ENCODE measurements around the gene ANKRD23. TPM values are rescaled to one million over a fixed set of nuclear protein-coding genes. Genes with fewer than 3 reads are reported as not detected.
A peak's percentile ranks its signal among the peaks of the same experiment; 100 is the strongest.

Gene ANKRD23
- total RNA-seq, 4 donors from 2014 or later: 7.4 to 14.0 (median 8.9) TPM

DNA sequence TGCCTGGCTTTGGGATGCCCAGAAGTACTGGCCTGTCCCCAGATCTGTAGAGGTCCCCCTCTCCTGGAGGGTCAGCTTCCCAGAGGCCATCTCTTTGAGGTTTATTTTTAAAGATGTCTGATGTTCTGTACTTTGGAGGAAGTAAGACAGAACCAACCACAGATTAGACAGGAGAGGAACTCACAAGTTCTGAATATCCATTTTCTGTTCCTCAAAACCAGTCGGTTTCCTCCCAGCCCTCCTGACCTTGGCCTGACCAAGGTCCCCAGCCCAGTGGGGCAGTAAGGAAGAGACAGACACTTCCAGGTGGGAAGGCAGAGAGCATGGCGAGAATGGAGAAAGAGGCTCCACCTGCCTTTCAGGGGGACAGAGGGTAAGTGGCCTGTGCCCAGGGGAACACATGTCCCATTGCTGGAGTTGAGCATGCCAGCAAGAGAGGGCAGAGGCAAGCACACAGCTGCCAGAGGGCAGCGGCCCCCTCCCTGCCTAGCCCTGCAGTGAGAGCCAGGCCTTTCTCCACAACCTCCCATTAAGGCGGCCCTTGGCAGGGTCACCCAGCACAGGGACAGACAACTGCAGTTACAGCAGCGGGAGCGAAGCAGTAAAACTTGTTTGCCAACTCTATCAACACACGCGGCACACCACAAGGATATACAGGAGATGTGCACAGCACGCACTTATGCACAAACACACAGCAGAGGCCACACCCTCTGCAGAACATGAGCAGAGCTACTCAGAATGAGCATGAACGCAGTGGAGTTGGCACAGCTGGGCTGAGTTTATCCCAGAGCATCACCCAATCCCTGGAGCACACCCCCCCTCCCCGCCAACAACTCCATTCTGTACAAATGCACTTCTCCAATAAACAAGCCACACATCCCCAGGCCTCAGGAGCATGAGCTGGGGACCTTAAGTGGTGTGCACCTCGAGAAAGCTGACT, 44.5 kb upstream of the ANKRD23 start:
- Histone ChIP-seq H3K27ac (peak overlapping the region; percentile 26 to 67 (median 46)), H3K4me1 (peaks cover 0 to 37% (median 13%) of the 10 kb centered on the region in 4 donors), H3K27me3 (no peaks in the 10 kb centered on the region), H3K36me3 (no peaks in the 10 kb centered on the region), H3K4me3 (no peak overlapping the region), H3K9me3 (no peaks in the 10 kb centered on the region)
- TF ChIP-seq, protein P1, sequence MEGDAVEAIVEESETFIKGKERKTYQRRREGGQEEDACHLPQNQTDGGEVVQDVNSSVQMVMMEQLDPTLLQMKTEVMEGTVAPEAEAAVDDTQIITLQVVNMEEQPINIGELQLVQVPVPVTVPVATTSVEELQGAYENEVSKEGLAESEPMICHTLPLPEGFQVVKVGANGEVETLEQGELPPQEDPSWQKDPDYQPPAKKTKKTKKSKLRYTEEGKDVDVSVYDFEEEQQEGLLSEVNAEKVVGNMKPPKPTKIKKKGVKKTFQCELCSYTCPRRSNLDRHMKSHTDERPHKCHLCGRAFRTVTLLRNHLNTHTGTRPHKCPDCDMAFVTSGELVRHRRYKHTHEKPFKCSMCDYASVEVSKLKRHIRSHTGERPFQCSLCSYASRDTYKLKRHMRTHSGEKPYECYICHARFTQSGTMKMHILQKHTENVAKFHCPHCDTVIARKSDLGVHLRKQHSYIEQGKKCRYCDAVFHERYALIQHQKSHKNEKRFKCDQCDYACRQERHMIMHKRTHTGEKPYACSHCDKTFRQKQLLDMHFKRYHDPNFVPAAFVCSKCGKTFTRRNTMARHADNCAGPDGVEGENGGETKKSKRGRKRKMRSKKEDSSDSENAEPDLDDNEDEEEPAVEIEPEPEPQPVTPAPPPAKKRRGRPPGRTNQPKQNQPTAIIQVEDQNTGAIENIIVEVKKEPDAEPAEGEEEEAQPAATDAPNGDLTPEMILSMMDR (IDR thresholded peaks at IDR 0.05): no peak
- no peak for TF ChIP-seq POLR2A (IDR thresholded peaks at IDR 0.05)
- no peak for DNase-seq

- no peak for DNase-seq
- Histone ChIP-seq H3K4me3 (no peak overlapping the region), H3K27me3 (no peaks in the 10 kb centered on the region), H3K36me3 (no peaks in the 10 kb centered on the region), H3K9me3 (no peaks in the 10 kb centered on the region), H3K27ac (peak overlapping the region; percentile 26 to 67 (median 46)), H3K4me1 (peaks cover 0 to 37% (median 13%) of the 10 kb centered on the region in 4 donors)
- no peak for TF ChIP-seq POLR2A (IDR thresholded peaks at IDR 0.05)
- TF ChIP-seq, protein P1 (IDR thresholded peaks at IDR 0.05): no peak
These were observed 43.7 kb upstream of the ANKRD23 start for GRCh38 chr2:96887493-96888012.

DNA sequence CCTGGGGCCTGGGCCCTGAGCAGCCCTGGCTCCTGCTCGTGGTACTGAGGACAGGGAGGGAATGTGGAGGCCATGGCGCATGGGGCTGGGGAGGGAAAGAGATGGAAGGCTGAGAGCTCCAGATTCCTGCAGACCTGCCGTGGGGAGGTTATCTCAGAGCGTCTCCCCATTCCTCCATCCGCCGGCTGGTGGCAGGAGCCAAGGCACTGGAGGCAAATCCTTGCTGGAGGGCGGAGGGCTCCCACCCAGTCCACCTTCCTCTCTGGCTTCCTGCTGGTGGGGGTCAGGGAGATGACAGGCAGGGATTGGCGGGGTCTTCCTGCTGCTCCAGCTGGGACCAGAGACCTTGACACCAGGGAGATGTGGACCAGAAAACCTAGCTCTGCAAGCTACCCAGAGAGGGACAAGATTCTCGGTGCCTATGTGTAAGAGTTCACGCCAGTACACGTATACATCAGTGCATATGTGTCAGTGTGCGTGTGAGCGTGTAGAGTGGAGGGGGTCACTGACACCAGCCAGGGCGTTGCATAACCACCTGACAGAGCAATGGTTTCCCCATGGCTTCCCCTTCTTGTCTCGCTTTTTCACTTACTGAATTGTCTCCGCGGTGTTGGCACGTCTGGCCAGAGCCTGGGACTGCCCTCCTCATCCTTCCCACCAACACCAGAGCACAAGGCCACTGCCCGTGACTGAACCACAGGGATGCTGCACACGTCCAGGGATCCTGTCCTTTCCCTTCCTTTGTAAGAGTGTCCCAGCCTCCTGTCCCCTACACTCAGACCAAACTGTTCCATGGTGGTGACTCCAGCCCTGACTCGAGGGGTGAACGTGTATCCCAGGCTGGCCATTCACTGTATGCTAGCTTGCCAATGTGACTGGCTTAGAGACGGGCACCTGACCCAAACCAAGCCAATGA, 41.9 kb upstream of the ANKRD23 start:
- Histone ChIP-seq H3K27ac (peak overlapping the region in 2 of 4 donors; percentile 31 to 67), H3K4me3 (no peak overlapping the region), H3K9me3 (no peaks in the 10 kb centered on the region), H3K36me3 (no peaks in the 10 kb centered on the region), H3K4me1 (peaks cover 0 to 24% (median 9%) of the 10 kb centered on the region in 4 donors), H3K27me3 (no peaks in the 10 kb centered on the region)
- TF ChIP-seq POLR2A (IDR thresholded peaks at IDR 0.05): no peak
- TF ChIP-seq, protein P1 (IDR thresholded peaks at IDR 0.05): no peak
- DNase-seq: no peak

- Histone ChIP-seq H3K27ac (peak overlapping the region in 1 of 4 donors; percentile 3), H3K36me3 (no peaks in the 10 kb centered on the region), H3K27me3 (no peaks in the 10 kb centered on the region), H3K4me1 (peaks cover 0 to 24% (median 9%) of the 10 kb centered on the region in 4 donors), H3K9me3 (no peaks in the 10 kb centered on the region), H3K4me3 (no peak overlapping the region)
- DNase-seq: no peak
- TF ChIP-seq, protein P1 (IDR thresholded peaks at IDR 0.05): no peak
- no peak for TF ChIP-seq POLR2A (IDR thresholded peaks at IDR 0.05)
These were observed 40.7 kb upstream of the ANKRD23 start for GRCh38 chr2:96884299-96885094.
